ENCODE data around the gene CMA1. TPM values are rescaled to one million over a fixed set of nuclear protein-coding genes. Genes with fewer than 3 reads are reported as not detected.

The CMA1 gene
- total and polyA plus RNA-seq, 2 donors (not counting 1 experiment from before 2014, with no cell fraction given): not detected

DNA sequence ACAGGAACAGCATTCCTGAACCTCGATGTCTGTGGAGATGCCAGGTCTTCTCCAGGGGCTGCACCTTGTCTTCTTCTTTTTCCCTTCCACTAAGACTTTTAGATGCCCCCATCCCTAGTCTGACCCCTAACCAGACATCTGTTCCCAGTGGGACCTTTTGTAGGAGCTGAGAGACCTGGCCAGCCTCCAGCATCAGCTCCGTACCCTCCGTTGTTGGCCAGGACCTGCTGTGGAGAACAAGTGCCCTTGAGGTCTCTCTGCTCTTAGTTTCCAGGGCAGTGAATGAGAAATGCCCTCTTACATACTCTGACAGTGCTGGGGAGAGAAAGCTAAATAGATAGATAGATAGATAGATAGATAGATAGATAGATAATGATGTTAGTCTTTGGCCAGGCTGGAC is 48.7 kb downstream of the CMA1 start:
- H4K20me1 ChIP-seq (ENCODE audit: control insufficient read depth, insufficient read depth, low read length, poor library complexity, severe bottlenecking): no peaks in the 10 kb centered on the region
- ATAC-seq (ENCODE audit: low read depth): no peak
- no peak for DNase-seq
- H3K4me2 ChIP-seq (replicated peaks; ENCODE audit: low read depth, low read length, poor library complexity, severe bottlenecking): no peak overlapping the region
- Mint-ChIP-seq H3K4me1 (peaks cover 3% of the 10 kb centered on the region), H3K27ac (no peak overlapping the region), H3K9me3 (ENCODE audit: insufficient read depth) (peaks cover 2% of the 10 kb centered on the region), H3K27me3 (no peaks in the 10 kb centered on the region), H3K4me3 (no peak overlapping the region)
- no peak for TF ChIP-seq EZH2 (IDR thresholded peaks at IDR 0.05; ENCODE audit: borderline replicate concordance, insufficient read depth, low read depth, low read length, poor library complexity, severe bottlenecking)
- TF ChIP-seq, protein P1, sequence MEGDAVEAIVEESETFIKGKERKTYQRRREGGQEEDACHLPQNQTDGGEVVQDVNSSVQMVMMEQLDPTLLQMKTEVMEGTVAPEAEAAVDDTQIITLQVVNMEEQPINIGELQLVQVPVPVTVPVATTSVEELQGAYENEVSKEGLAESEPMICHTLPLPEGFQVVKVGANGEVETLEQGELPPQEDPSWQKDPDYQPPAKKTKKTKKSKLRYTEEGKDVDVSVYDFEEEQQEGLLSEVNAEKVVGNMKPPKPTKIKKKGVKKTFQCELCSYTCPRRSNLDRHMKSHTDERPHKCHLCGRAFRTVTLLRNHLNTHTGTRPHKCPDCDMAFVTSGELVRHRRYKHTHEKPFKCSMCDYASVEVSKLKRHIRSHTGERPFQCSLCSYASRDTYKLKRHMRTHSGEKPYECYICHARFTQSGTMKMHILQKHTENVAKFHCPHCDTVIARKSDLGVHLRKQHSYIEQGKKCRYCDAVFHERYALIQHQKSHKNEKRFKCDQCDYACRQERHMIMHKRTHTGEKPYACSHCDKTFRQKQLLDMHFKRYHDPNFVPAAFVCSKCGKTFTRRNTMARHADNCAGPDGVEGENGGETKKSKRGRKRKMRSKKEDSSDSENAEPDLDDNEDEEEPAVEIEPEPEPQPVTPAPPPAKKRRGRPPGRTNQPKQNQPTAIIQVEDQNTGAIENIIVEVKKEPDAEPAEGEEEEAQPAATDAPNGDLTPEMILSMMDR (IDR thresholded peaks at IDR 0.05): no peak
- intact Hi-C loops (cut with micrococcal nuclease): no loop called here
- ChIA-PET POLR2A (interaction anchor here (0.6 kb wide), 1 partner anchor 898 kb away, joined by 6 read pairs; no protein-coding TSS in a partner anchor), CTCF (no interaction called here)
- no peaks in the 10 kb centered on the region for H3K27me3 ChIP-seq (replicated peaks in 1 of 4; ENCODE audit: control extremely low read depth in 1 of 4, control insufficient read depth in 3 of 4, insufficient read depth in 4 of 4, low read length in 3 of 4)
- 97% methylated on average over 3 of the region's 3 CpGs for WGBS (ENCODE audit: insufficient coverage)
- H3K9ac ChIP-seq (ENCODE audit: low read length): no peak overlapping the region
- peaks cover 1 to 5% (median 3%) of the 10 kb centered on the region in 3 donors for H3K9me3 ChIP-seq (ENCODE audit: control extremely low read depth in 1 of 3, control insufficient read depth in 2 of 3, insufficient read depth in 1 of 3, low read length in 2 of 3)
- no peak overlapping the region for H2AFZ ChIP-seq (ENCODE audit: insufficient read depth, low read depth, low read length, poor library complexity, severe bottlenecking)
- H3K36me3 ChIP-seq (replicated peaks in 1 of 2; ENCODE audit: control extremely low read depth in 1 of 2, control insufficient read depth in 1 of 2, extremely low read depth in 1 of 2, insufficient read depth in 2 of 2, low read length in 1 of 2): no peaks in the 10 kb centered on the region
- no peak overlapping the region for H3K27ac ChIP-seq (ENCODE audit: low read length in 2 of 2)
- H3K4me3 ChIP-seq (ENCODE audit: control extremely low read depth in 1 of 5, extremely low read depth in 1 of 5, insufficient read depth in 1 of 5, low read depth in 2 of 5, low read length in 4 of 5): no peak overlapping the region
- H3K4me1 ChIP-seq (ENCODE audit: control insufficient read depth in 2 of 2, insufficient read depth in 2 of 2, low read length in 2 of 2): no peaks in the 10 kb centered on the region
- H3K79me2 ChIP-seq (ENCODE audit: control insufficient read depth, insufficient read depth, low read length): no peaks in the 10 kb centered on the region

DNA sequence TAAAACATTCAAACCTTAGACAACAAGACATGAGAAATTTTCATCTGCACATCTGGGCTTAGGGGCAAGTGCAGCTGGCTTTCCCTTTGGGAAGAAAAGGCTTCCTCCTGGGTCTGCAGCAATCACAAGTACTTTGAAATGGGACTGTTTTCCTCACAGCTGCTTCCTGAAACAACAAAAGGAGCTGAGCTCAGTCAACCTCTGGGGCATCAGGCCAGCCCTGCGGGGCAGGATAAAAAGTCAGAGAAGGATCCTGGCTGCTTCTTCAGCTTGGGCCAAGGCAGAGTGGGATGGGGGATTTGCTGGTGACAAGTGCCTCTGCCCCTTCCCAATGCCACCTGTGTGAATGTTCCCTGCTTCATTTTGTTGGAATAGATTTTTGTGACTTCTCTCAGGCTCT is 49.3 kb downstream of the CMA1 start:
- no peak for DNase-seq
- ATAC-seq (ENCODE audit: low read depth): no peak
- H4K20me1 ChIP-seq (ENCODE audit: control insufficient read depth, insufficient read depth, low read length, poor library complexity, severe bottlenecking): no peaks in the 10 kb centered on the region
- H3K4me1 Mint-ChIP-seq: no peaks in the 10 kb centered on the region
- H3K4me3 ChIP-seq (ENCODE audit: control extremely low read depth in 1 of 5, extremely low read depth in 1 of 5, insufficient read depth in 1 of 5, low read depth in 2 of 5, low read length in 4 of 5): no peak overlapping the region
- H3K9me3 ChIP-seq (ENCODE audit: control extremely low read depth in 1 of 3, control insufficient read depth in 2 of 3, insufficient read depth in 1 of 3, low read length in 2 of 3): peaks cover 1 to 6% (median 3%) of the 10 kb centered on the region in 3 donors
- no peaks in the 10 kb centered on the region for H3K27me3 ChIP-seq (replicated peaks in 1 of 4; ENCODE audit: control extremely low read depth in 1 of 4, control insufficient read depth in 3 of 4, insufficient read depth in 4 of 4, low read length in 3 of 4)
- no peak overlapping the region for H3K9ac ChIP-seq (ENCODE audit: low read length)
- POLR2A ChIA-PET: no interaction called here
- no peak overlapping the region for H3K4me3 Mint-ChIP-seq
- H3K4me1 ChIP-seq (ENCODE audit: control insufficient read depth in 2 of 2, insufficient read depth in 2 of 2, low read length in 2 of 2): no peaks in the 10 kb centered on the region
- TF ChIP-seq EZH2 (IDR thresholded peaks at IDR 0.05; ENCODE audit: borderline replicate concordance, insufficient read depth, low read depth, low read length, poor library complexity, severe bottlenecking): no peak
- TF ChIP-seq, protein P1 (IDR thresholded peaks at IDR 0.05): no peak
- 86% methylated on average over 1 of the region's 1 CpG for WGBS (ENCODE audit: insufficient coverage)
- no peak overlapping the region for H3K27ac ChIP-seq (ENCODE audit: low read length in 2 of 2)
- H3K36me3 ChIP-seq (replicated peaks in 1 of 2; ENCODE audit: control extremely low read depth in 1 of 2, control insufficient read depth in 1 of 2, extremely low read depth in 1 of 2, insufficient read depth in 2 of 2, low read length in 1 of 2): no peaks in the 10 kb centered on the region
- CTCF ChIA-PET: no interaction called here
- no peak overlapping the region for H3K4me2 ChIP-seq (replicated peaks; ENCODE audit: low read depth, low read length, poor library complexity, severe bottlenecking)
- H3K27ac Mint-ChIP-seq: no peak overlapping the region
- intact Hi-C loops (cut with micrococcal nuclease): no loop called here
- no peaks in the 10 kb centered on the region for H3K27me3 Mint-ChIP-seq
- H3K9me3 Mint-ChIP-seq (ENCODE audit: insufficient read depth): peaks cover 2% of the 10 kb centered on the region
- no peaks in the 10 kb centered on the region for H3K79me2 ChIP-seq (ENCODE audit: control insufficient read depth, insufficient read depth, low read length)
- no peak overlapping the region for H2AFZ ChIP-seq (ENCODE audit: insufficient read depth, low read depth, low read length, poor library complexity, severe bottlenecking)
